Suprapubic skin (tissue), 3 donors: Measurements from ENCODE around the gene CHID1.

Source experiments
- CTCF ChIP-seq, 2 donors: fragments of 200-600 bp in 1 of 2; fragments of 450-650 bp in 1 of 2; sonication (generic) in 1 of 2; IDR thresholded peaks; one replicate each; pipeline ENCODE4 v1.5.1; 2016 to 2019; ENCODE audit warnings: antibody characterized with exemption in 2 of 2, mild to moderate bottlenecking in 1 of 2, moderate library complexity in 1 of 2
- POLR2AphosphoS5 ChIP-seq, 3 donors: sonication (generic); formaldehyde crosslinking; IDR thresholded peaks; one replicate each; pipeline ENCODE4 v1.6.1; 2017; ENCODE audit warnings: antibody characterized with exemption in 3 of 3

- TF ChIP-seq CTCF (IDR thresholded peaks at IDR 0.05) (no peak), POLR2AphosphoS5 (IDR thresholded peaks at IDR 0.05) (no peak)
Measured at GRCh38 chr11:959608-960007, 49.0 kb upstream of the CHID1 start.
